SK-N-SH treated with all-trans-retinoic acid at 6 μM for 48 hours (cell line): ENCODE measurements around the gene DIPK2A.

Experiments used
- ARNTL ChIP-seq: fragments of 450-650 bp; formaldehyde crosslinking; IDR thresholded peaks from 2 replicates; pipeline ENCODE4 v1.5.0; 2020; ENCODE audit warnings: low read depth, mild to moderate bottlenecking, moderate library complexity, borderline replicate concordance
- BACH2 ChIP-seq: fragments of 250-450 bp; sonication (Bioruptor Pico); IDR thresholded peaks from 2 replicates; pipeline ENCODE4 v1.9.0; 2021; ENCODE audit warnings: mild to moderate bottlenecking, borderline replicate concordance
- ESRRG ChIP-seq: fragments of 250-450 bp; sonication (Bioruptor Pico); IDR thresholded peaks from 2 replicates; pipeline ENCODE4 v1.6.1; 2021; ENCODE audit warnings: mild to moderate bottlenecking
- ISL1 ChIP-seq: fragments of 250-450 bp; sonication (Bioruptor Pico); IDR thresholded peaks from 2 replicates; pipeline ENCODE4 v2.1.2; 2022; ENCODE audit warnings: mild to moderate bottlenecking, moderate library complexity
- PPARA ChIP-seq: fragments of 250-450 bp; sonication (Bioruptor Pico); IDR thresholded peaks from 2 replicates; pipeline ENCODE4 v1.5.0; 2020; ENCODE audit warnings: mild to moderate bottlenecking, borderline replicate concordance
- SNAI2 ChIP-seq: fragments of 250-450 bp; sonication (Bioruptor Pico); IDR thresholded peaks from 2 replicates; pipeline ENCODE4 v1.5.0; 2020; ENCODE audit warnings: mild to moderate bottlenecking, moderate library complexity
- ZFP3 ChIP-seq: fragments of 250-450 bp; sonication (Bioruptor Pico); IDR thresholded peaks from 2 replicates; pipeline ENCODE4 v1.5.0; 2020; ENCODE audit warnings: mild to moderate bottlenecking, moderate library complexity
- ZFP30 ChIP-seq: fragments of 450-650 bp; formaldehyde crosslinking; IDR thresholded peaks from 2 replicates; pipeline ENCODE4 v1.5.0; 2022; ENCODE audit warnings: mild to moderate bottlenecking, moderate library complexity
- ZNF70 ChIP-seq: fragments of 450-650 bp; formaldehyde crosslinking; IDR thresholded peaks from 2 replicates; pipeline ENCODE4 v1.5.0; 2020; ENCODE audit warnings: mild to moderate bottlenecking, moderate library complexity
- ZNF8 ChIP-seq: fragments of 450-650 bp; formaldehyde crosslinking; IDR thresholded peaks from 2 replicates; pipeline ENCODE4 v1.5.0; 2020; ENCODE audit warnings: mild to moderate bottlenecking, moderate library complexity
- TF ChIP-seq, protein P1 (sequence below): fragments of 250-450 bp; sonication (Bioruptor Pico); IDR thresholded peaks from 2 replicates; pipeline ENCODE4 v1.8.0; 2020; ENCODE audit warnings: mild to moderate bottlenecking, moderate library complexity, borderline replicate concordance
- TF ChIP-seq, protein P2 (sequence below): fragments of 250-450 bp; sonication (Bioruptor Pico); IDR thresholded peaks from 2 replicates; pipeline ENCODE4 v1.8.0; 2021; ENCODE audit warnings: low read depth, mild to moderate bottlenecking, moderate library complexity, borderline replicate concordance
- TF ChIP-seq, protein P3 (sequence below): fragments of 250-450 bp; sonication (Bioruptor Pico); IDR thresholded peaks from 2 replicates; pipeline ENCODE4 v1.5.0; 2020; ENCODE audit warnings: mild to moderate bottlenecking, moderate library complexity
- TF ChIP-seq, protein P4 (sequence below): fragments of 250-450 bp; sonication (Bioruptor Pico); IDR thresholded peaks from 2 replicates; pipeline ENCODE4 v1.5.1; 2020; ENCODE audit warnings: low read depth, mild to moderate bottlenecking, moderate library complexity

DNA sequence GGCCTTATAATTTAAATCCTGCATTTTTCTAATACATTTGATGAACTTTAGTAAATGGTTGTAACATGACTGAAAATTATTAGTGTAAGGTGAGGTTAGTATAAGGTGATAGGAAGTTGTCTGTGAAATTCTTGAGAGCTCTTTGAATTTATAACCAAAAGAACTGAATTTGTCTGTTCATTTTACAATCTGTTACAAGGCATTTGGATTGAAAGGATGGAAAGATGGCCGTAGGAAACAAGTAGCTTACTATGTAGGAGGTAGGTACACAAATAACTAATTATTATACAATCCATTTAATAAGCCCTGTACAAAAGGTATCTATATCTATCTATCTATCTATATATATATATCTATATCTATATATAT is 6.6 kb downstream of the DIPK2A start:
- TF ChIP-seq ESRRG (CRISPR knock-in tag) (no peak), ZFP3 (CRISPR knock-in tag) (no peak), ISL1 (CRISPR knock-in tag) (no peak), PPARA (CRISPR knock-in tag) (no peak), SNAI2 (CRISPR knock-in tag) (no peak), ZNF8 (CRISPR knock-in tag) (no peak), ZFP30 (CRISPR knock-in tag) (no peak), BACH2 (CRISPR knock-in tag) (no peak), ARNTL (no peak), ZNF70 (CRISPR knock-in tag) (no peak)
- TF ChIP-seq, protein P1, sequence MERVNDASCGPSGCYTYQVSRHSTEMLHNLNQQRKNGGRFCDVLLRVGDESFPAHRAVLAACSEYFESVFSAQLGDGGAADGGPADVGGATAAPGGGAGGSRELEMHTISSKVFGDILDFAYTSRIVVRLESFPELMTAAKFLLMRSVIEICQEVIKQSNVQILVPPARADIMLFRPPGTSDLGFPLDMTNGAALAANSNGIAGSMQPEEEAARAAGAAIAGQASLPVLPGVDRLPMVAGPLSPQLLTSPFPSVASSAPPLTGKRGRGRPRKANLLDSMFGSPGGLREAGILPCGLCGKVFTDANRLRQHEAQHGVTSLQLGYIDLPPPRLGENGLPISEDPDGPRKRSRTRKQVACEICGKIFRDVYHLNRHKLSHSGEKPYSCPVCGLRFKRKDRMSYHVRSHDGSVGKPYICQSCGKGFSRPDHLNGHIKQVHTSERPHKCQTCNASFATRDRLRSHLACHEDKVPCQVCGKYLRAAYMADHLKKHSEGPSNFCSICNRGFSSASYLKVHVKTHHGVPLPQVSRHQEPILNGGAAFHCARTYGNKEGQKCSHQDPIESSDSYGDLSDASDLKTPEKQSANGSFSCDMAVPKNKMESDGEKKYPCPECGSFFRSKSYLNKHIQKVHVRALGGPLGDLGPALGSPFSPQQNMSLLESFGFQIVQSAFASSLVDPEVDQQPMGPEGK (CRISPR knock-in tag), result no peak
- TF ChIP-seq, protein P2, sequence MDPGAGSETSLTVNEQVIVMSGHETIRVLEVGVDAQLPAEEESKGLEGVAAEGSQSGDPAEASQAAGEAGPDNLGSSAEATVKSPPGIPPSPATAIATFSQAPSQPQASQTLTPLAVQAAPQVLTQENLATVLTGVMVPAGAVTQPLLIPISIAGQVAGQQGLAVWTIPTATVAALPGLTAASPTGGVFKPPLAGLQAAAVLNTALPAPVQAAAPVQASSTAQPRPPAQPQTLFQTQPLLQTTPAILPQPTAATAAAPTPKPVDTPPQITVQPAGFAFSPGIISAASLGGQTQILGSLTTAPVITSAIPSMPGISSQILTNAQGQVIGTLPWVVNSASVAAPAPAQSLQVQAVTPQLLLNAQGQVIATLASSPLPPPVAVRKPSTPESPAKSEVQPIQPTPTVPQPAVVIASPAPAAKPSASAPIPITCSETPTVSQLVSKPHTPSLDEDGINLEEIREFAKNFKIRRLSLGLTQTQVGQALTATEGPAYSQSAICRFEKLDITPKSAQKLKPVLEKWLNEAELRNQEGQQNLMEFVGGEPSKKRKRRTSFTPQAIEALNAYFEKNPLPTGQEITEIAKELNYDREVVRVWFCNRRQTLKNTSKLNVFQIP (CRISPR knock-in tag), result no peak
- TF ChIP-seq, protein P3, sequence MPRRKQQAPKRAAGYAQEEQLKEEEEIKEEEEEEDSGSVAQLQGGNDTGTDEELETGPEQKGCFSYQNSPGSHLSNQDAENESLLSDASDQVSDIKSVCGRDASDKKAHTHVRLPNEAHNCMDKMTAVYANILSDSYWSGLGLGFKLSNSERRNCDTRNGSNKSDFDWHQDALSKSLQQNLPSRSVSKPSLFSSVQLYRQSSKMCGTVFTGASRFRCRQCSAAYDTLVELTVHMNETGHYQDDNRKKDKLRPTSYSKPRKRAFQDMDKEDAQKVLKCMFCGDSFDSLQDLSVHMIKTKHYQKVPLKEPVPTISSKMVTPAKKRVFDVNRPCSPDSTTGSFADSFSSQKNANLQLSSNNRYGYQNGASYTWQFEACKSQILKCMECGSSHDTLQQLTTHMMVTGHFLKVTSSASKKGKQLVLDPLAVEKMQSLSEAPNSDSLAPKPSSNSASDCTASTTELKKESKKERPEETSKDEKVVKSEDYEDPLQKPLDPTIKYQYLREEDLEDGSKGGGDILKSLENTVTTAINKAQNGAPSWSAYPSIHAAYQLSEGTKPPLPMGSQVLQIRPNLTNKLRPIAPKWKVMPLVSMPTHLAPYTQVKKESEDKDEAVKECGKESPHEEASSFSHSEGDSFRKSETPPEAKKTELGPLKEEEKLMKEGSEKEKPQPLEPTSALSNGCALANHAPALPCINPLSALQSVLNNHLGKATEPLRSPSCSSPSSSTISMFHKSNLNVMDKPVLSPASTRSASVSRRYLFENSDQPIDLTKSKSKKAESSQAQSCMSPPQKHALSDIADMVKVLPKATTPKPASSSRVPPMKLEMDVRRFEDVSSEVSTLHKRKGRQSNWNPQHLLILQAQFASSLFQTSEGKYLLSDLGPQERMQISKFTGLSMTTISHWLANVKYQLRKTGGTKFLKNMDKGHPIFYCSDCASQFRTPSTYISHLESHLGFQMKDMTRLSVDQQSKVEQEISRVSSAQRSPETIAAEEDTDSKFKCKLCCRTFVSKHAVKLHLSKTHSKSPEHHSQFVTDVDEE (CRISPR knock-in tag), result no peak
- TF ChIP-seq, protein P4, sequence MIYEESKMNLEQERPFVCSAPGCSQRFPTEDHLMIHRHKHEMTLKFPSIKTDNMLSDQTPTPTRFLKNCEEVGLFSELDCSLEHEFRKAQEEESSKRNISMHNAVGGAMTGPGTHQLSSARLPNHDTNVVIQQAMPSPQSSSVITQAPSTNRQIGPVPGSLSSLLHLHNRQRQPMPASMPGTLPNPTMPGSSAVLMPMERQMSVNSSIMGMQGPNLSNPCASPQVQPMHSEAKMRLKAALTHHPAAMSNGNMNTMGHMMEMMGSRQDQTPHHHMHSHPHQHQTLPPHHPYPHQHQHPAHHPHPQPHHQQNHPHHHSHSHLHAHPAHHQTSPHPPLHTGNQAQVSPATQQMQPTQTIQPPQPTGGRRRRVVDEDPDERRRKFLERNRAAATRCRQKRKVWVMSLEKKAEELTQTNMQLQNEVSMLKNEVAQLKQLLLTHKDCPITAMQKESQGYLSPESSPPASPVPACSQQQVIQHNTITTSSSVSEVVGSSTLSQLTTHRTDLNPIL (CRISPR knock-in tag), result no peak
